Smooth muscle cell (in vitro differentiated cells): ENCODE results near the gene BTBD8. TPM values are rescaled to one million over a fixed set of nuclear protein-coding genes. Genes with fewer than 3 reads are reported as not detected.
A peak's percentile ranks its signal among the peaks of the same experiment; 100 is the strongest.

ENCODE experiments used
- DNase-seq: peaks from one replicate; lab custom pipeline; 2025; ENCODE audit not compliant: unreplicated experiment; lab: John Stamatoyannopoulos, UW
- H2AFZ ChIP-seq: fragments of 200-600 bp; sonication (generic); 2 replicates; pipeline ENCODE4 v1.6.0; 2016; ENCODE audit warnings: antibody characterized with exemption, low read depth, mild to moderate bottlenecking
- H3F3A ChIP-seq: fragments of 200-600 bp; sonication (generic); 2 replicates; pipeline ENCODE4 v1.6.0; 2017; ENCODE audit warnings: antibody characterized with exemption, low read depth
- H3K27ac ChIP-seq: fragments of 200-600 bp; sonication (generic); 2 replicates; pipeline ENCODE4 v1.5.1; 2016; ENCODE audit warnings: low read depth, mild to moderate bottlenecking
- H3K27me3 ChIP-seq: fragments of 200-600 bp; sonication (generic); 2 replicates; pipeline ENCODE4 v1.6.1; 2016; ENCODE audit warnings: low read depth, mild to moderate bottlenecking
- H3K36me3 ChIP-seq: fragments of 200-600 bp; sonication (generic); 2 replicates; pipeline ENCODE4 v1.5.1; 2016; ENCODE audit warnings: low read depth
- H3K4me1 ChIP-seq: fragments of 200-600 bp; sonication (generic); 2 replicates; pipeline ENCODE4 v1.5.1; 2016; ENCODE audit warnings: low read depth
- H3K4me2 ChIP-seq: fragments of 200-600 bp; sonication (generic); 2 replicates; pipeline ENCODE4 v1.6.0; 2016; ENCODE audit warnings: mild to moderate bottlenecking
- H3K4me3 ChIP-seq: fragments of 200-600 bp; sonication (generic); 2 replicates; pipeline ENCODE4 v1.5.1; 2016; ENCODE audit warnings: mild to moderate bottlenecking
- H3K79me2 ChIP-seq: fragments of 200-600 bp; sonication (generic); 2 replicates; pipeline ENCODE4 v1.6.0; 2016; ENCODE audit warnings: low read depth, mild to moderate bottlenecking
- H3K9ac ChIP-seq: fragments of 200-600 bp; sonication (generic); 2 replicates; pipeline ENCODE4 v1.6.0; 2016; ENCODE audit warnings: low read depth
- H3K9me3 ChIP-seq: fragments of 200-600 bp; sonication (generic); replicated peaks from 2 replicates; pipeline ENCODE4 v1.5.1; 2016; ENCODE audit warnings: low read depth
- H4K20me1 ChIP-seq: fragments of 200-600 bp; sonication (generic); 2 replicates; pipeline ENCODE4 v1.6.0; 2016; ENCODE audit warnings: low read depth
- CTCF ChIP-seq: fragments of 200-600 bp; sonication (generic); IDR thresholded peaks from 2 replicates; pipeline ENCODE4 v1.5.1; 2017; ENCODE audit warnings: borderline replicate concordance, mild to moderate bottlenecking, antibody characterized with exemption; ENCODE audit not compliant: insufficient read depth, poor library complexity, severe bottlenecking
- WGBS: methylation state at CpG from one replicate; pipeline ENCODE4 v1.1.7; 2016; ENCODE audit warnings: low lambda C conversion rate; 5-methylcytosine and 5-hydroxymethylcytosine counted together
- polyA plus RNA-seq: library from polyadenylated mRNA; unstranded; fragments of >200 nt; fragmentation: Nextera tagmentation; extraction: Ambion mirVana; gene quantifications from 2 replicates; pipeline ENCODE4 v1.2.1, GENCODE V29; 2016
- total RNA-seq: library from RNA; depleted of rRNA; stranded (reverse); fragments of >200 nt; gene quantifications from 2 replicates; pipeline ENCODE4 v1.2.3, GENCODE V29; 2014

Gene BTBD8
- total and polyA plus RNA-seq, 2 experiments from 2014 or later: 1.6 to 4.9 TPM

- Histone ChIP-seq H2AFZ (peak overlapping the region; percentile 98), H3K79me2 (no peaks in the 10 kb centered on the region), H3K4me2 (peak overlapping the region; percentile 98), H3K36me3 (no peaks in the 10 kb centered on the region), H3K9me3 (no peaks in the 10 kb centered on the region), H4K20me1 (no peaks in the 10 kb centered on the region), H3F3A (no peaks in the 10 kb centered on the region), H3K4me3 (peak overlapping the region; percentile 84), H3K9ac (no peak overlapping the region), H3K27me3 (no peaks in the 10 kb centered on the region), H3K4me1 (no peaks in the 10 kb centered on the region), H3K27ac (no peak overlapping the region)
- TF ChIP-seq CTCF: no peak
- no peak for DNase-seq
- 96% methylated on average over 7 of the region's 7 CpGs for WGBS
Observed at GRCh38 chr1:92079441-92079840, 704 bp upstream of the BTBD8 start.

GRCh38 chr1:92081031-92081430 lies 886 bp downstream of the BTBD8 start:
- no peaks in the 10 kb centered on the region for H3F3A ChIP-seq
- H4K20me1 ChIP-seq: no peaks in the 10 kb centered on the region
- peak overlapping the region; percentile 84 for H3K4me3 ChIP-seq
- no peaks in the 10 kb centered on the region for H3K4me1 ChIP-seq
- peak overlapping the region; percentile 81 for H3K9ac ChIP-seq
- peak overlapping the region; percentile 98 for H2AFZ ChIP-seq
- no peak for TF ChIP-seq CTCF
- no peaks in the 10 kb centered on the region for H3K79me2 ChIP-seq
- H3K9me3 ChIP-seq: peaks cover 8% of the 10 kb centered on the region
- H3K36me3 ChIP-seq: no peaks in the 10 kb centered on the region
- H3K27ac ChIP-seq: no peak overlapping the region
- H3K27me3 ChIP-seq: no peaks in the 10 kb centered on the region
- 42% methylated on average over 4 of the region's 4 CpGs for WGBS
- DNase-seq: no peak
- H3K4me2 ChIP-seq: peak overlapping the region; percentile 98

GRCh38 chr1:92084651-92085050 lies 4.5 kb downstream of the BTBD8 start:
- Histone ChIP-seq H3K79me2 (no peaks in the 10 kb centered on the region), H2AFZ (no peak overlapping the region), H3K36me3 (no peaks in the 10 kb centered on the region), H3K27ac (no peak overlapping the region), H3K27me3 (no peaks in the 10 kb centered on the region), H3K4me1 (no peaks in the 10 kb centered on the region), H4K20me1 (no peaks in the 10 kb centered on the region), H3F3A (no peaks in the 10 kb centered on the region), H3K4me2 (no peak overlapping the region), H3K9ac (no peak overlapping the region), H3K9me3 (peaks cover 15% of the 10 kb centered on the region), H3K4me3 (no peak overlapping the region)
- DNase-seq: no peak
- 83% methylated on average over 1 of the region's 1 CpG for WGBS
- no peak for TF ChIP-seq CTCF

GRCh38 chr1:92085727-92086126 lies 5.6 kb downstream of the BTBD8 start:
- Histone ChIP-seq H3K27me3 (no peaks in the 10 kb centered on the region), H3K36me3 (no peaks in the 10 kb centered on the region), H3K79me2 (no peaks in the 10 kb centered on the region), H3K4me2 (no peak overlapping the region), H3K4me3 (no peak overlapping the region), H3K9me3 (peaks cover 15% of the 10 kb centered on the region), H4K20me1 (no peaks in the 10 kb centered on the region), H2AFZ (no peak overlapping the region), H3F3A (no peaks in the 10 kb centered on the region), H3K9ac (no peak overlapping the region), H3K27ac (no peak overlapping the region), H3K4me1 (no peaks in the 10 kb centered on the region)
- no peak for DNase-seq
- TF ChIP-seq CTCF: no peak
- WGBS: 96% methylated on average over 4 of the region's 4 CpGs
